GM19351 (cell line): ENCODE measurements around the gene GPR62.
"Not testable (repeated sequence)": the region's sequence is repeated elsewhere in the genome, so short reads cannot be mapped to it uniquely, and the experiment has no call there.

Experiments used
- ATAC-seq: cut with Tn5 transposase; IDR thresholded peaks from one replicate; pipeline ENCODE4 v1.9.1; 2021; ENCODE audit warnings: mild to moderate bottlenecking, moderate library complexity; ENCODE audit not compliant: unreplicated experiment

GPR62 gene

GRCh38 chr3:51955175-51955892 lies at the start of gene GPR62:
Gene GPR62, plus strand, starts transcription at chr3:51955381. Its CDS starts 272 bp downstream, at chr3:51955653.
- ATAC-seq, result no peak

- no peak for ATAC-seq
Observed at GRCh38 chr3:51908026-51908425, 47.2 kb upstream of the GPR62 start.

GRCh38 chr3:51916418-51916817 lies 38.8 kb upstream of the GPR62 start:
- ATAC-seq, result no peak

- ATAC-seq, result no peak
Observed at GRCh38 chr3:51921081-51921578, 34.1 kb upstream of the GPR62 start.

- no peak for ATAC-seq
Observed at GRCh38 chr3:51927061-51927977, 27.9 kb upstream of the GPR62 start.

GRCh38 chr3:51928438-51928837 lies 26.7 kb upstream of the GPR62 start:
- no peak for ATAC-seq

GRCh38 chr3:51928981-51929380 lies 26.2 kb upstream of the GPR62 start:
- not testable (repeated sequence) for ATAC-seq

GRCh38 chr3:51929420-51930003 lies 25.7 kb upstream of the GPR62 start:
- no peak for ATAC-seq

GRCh38 chr3:51930439-51930838 lies 24.7 kb upstream of the GPR62 start:
- ATAC-seq, result no peak

- ATAC-seq, result no peak
Observed at GRCh38 chr3:51931756-51932155, 23.4 kb upstream of the GPR62 start.

GRCh38 chr3:51932471-51933370 lies 22.5 kb upstream of the GPR62 start:
- no peak for ATAC-seq

- no peak for ATAC-seq
Observed at GRCh38 chr3:51933471-51934138, 21.6 kb upstream of the GPR62 start.

GRCh38 chr3:51934139-51934850 lies 20.9 kb upstream of the GPR62 start:
- no peak for ATAC-seq

- ATAC-seq, result no peak
Observed at GRCh38 chr3:51934991-51935885, 19.9 kb upstream of the GPR62 start.

GRCh38 chr3:51935886-51936755 lies 19.1 kb upstream of the GPR62 start:
- no peak for ATAC-seq

- no peak for ATAC-seq
Observed at GRCh38 chr3:51937014-51937413, 18.2 kb upstream of the GPR62 start.
